NT2/D1 (cell line): ENCODE data around the gene FAM210B.

Source experiments
- SUZ12 ChIP-seq: IDR thresholded peaks from 2 replicates; pipeline ENCODE4 v1.6.1; 2011; ENCODE audit not compliant: insufficient read length, insufficient read depth; ENCODE audit errors: extremely low read depth
- ZNF274 ChIP-seq: IDR thresholded peaks from 2 replicates; pipeline ENCODE4 v1.6.1; 2011; ENCODE audit warnings: mild to moderate bottlenecking, low read depth, low read length

GRCh38 chr20:56389807-56390206 is 31.0 kb downstream of the FAM210B start:
- no peak for TF ChIP-seq ZNF274
- TF ChIP-seq SUZ12, result no peak
